Middle frontal gyrus (tissue), 1 donor: ENCODE results near the gene MRPL32.
"Not testable (repeated sequence)": the region's sequence is repeated elsewhere in the genome, so short reads cannot be mapped to it uniquely, and the experiment has no call there.

Experiments used
- DNase-seq: peaks from one replicate; pipeline ENCODE4 v3.0.0-alpha.2; 2015; ENCODE audit warnings: low spot score; ENCODE audit errors: extremely low spot score

MRPL32 gene

GRCh38 chr7:42931834-42932651, at the start of gene MRPL32, which contains the start of gene PSMA2:
Gene MRPL32, plus strand, starts transcription at chr7:42932376. Its CDS starts 11 bp downstream, at chr7:42932387.
Gene PSMA2, minus strand, starts transcription at chr7:42932174. Its CDS starts 16 bp downstream, at chr7:42932158.
- peak; percentile 97 for DNase-seq

- DNase-seq, result no peak
Measured at GRCh38 chr7:42883950-42884349, 48.2 kb upstream of the MRPL32 start.

GRCh38 chr7:42885183-42885582, 47.0 kb upstream of the MRPL32 start:
- not testable (repeated sequence) for DNase-seq

- no peak for DNase-seq
Measured at GRCh38 chr7:42886129-42886528, 46.0 kb upstream of the MRPL32 start.

GRCh38 chr7:42886893-42887505, 45.2 kb upstream of the MRPL32 start:
- no peak for DNase-seq

GRCh38 chr7:42893346-42894240, 38.6 kb upstream of the MRPL32 start:
- no peak for DNase-seq

GRCh38 chr7:42900842-42901241, 31.3 kb upstream of the MRPL32 start:
- no peak for DNase-seq

- no peak for DNase-seq
Measured at GRCh38 chr7:42902331-42902730, 29.8 kb upstream of the MRPL32 start.

GRCh38 chr7:42906181-42906580, 26.0 kb upstream of the MRPL32 start:
- DNase-seq, result no peak

- DNase-seq, result no peak
Measured at GRCh38 chr7:42907316-42907715, 24.9 kb upstream of the MRPL32 start.

- DNase-seq, result no peak
Measured at GRCh38 chr7:42910306-42910705, 21.9 kb upstream of the MRPL32 start.

GRCh38 chr7:42911454-42912447, 20.4 kb upstream of the MRPL32 start, which contains the start of gene C7orf25:
Gene C7orf25, minus strand, starts transcription at chr7:42912070. Its CDS starts 1,170 bp downstream, at chr7:42910900.
- peak; percentile 97 for DNase-seq

- DNase-seq, result no peak
Measured at GRCh38 chr7:42913591-42913990, 18.6 kb upstream of the MRPL32 start.

GRCh38 chr7:42914009-42914408, 18.2 kb upstream of the MRPL32 start:
- DNase-seq, result no peak

GRCh38 chr7:42914421-42915045, 17.6 kb upstream of the MRPL32 start:
- DNase-seq, result no peak

GRCh38 chr7:42915356-42915755, 16.8 kb upstream of the MRPL32 start:
- no peak for DNase-seq

GRCh38 chr7:42922017-42922753, 10.0 kb upstream of the MRPL32 start:
- DNase-seq, result no peak

GRCh38 chr7:42924223-42924838, 7.8 kb upstream of the MRPL32 start:
- DNase-seq, result no peak

- no peak for DNase-seq
Measured at GRCh38 chr7:42925630-42926029, 6.5 kb upstream of the MRPL32 start.
